GM18507 (cell line): ENCODE measurements around the gene GNLY.

ENCODE experiments used
- DNase-seq: peaks from one replicate; pipeline ENCODE4 v3.0.0; 2011; ENCODE audit warnings: low read depth; ENCODE audit not compliant: insufficient read length; ENCODE audit errors: extremely low spot score
- FAIRE-seq: peaks from 2 replicates; lab custom pipeline; 2011; peaks lifted over from hg19 to GRCh38; lab: Jason Lieb, UNC

Gene GNLY

GRCh38 chr2:85719609-85720240 lies 25.6 kb downstream of the GNLY start:
- FAIRE-seq (no peak), DNase-seq (no peak)

DNA sequence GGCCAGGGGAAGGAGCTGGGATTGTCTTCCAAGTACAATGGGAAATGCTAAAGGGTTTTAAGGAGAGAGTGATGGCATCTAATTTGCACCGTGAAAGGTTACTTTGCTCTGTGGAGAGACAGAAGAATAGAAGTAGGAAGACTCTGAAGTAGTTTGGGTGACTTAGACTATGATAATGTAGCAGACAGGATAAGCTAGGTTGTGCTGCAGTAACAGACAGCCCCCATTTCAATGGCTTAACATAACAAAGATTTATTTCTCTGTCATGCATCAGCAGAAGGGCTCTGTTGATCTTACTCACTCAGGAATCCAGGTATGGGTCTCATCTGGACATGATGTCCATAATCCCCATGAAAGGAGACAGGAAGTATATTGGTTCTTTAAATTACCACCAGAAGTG lies 26.4 kb downstream of the GNLY start:
- no peak for FAIRE-seq
- no peak for DNase-seq

DNA sequence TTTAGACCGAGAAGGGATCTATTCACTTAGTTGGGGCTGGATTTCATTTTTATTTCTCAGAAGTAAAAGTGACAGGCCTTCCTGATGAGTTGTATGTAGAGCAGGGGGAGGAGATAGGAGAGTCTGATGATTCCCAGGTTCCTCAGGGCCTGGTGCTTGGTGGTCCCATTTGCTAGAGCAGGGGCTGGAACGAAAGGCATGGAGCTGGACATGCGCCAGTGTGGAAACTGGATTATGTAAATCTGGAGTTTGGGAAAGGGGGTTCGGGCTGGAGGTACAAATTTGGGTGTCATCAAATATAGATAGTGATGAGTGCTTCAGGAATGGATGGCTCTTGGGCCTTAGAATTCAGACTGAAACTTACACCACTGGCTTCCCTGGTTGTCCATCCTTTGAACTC lies 27.5 kb downstream of the GNLY start:
- DNase-seq (no peak), FAIRE-seq (no peak)

DNA sequence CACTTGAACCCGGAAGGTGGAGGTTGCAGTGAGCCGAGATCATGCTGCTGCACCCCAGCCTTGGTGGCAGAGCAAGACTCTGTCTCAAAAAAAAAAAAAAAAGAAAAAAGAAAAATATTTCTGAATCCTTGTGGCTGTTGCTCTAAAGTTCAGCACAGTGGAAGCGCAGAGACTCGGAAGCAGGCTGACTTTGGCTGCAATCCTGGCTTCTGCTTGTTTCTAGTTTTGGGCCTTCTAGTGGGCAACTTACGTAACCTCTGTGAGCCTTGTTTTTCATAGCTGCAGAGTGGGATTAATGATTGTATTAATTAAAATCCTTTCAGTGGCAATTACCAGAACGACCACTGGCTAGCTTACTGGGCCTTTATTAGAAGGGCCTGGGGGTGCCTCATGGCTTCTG lies 28.4 kb downstream of the GNLY start:
- DNase-seq, result no peak
- FAIRE-seq, result no peak

DNA sequence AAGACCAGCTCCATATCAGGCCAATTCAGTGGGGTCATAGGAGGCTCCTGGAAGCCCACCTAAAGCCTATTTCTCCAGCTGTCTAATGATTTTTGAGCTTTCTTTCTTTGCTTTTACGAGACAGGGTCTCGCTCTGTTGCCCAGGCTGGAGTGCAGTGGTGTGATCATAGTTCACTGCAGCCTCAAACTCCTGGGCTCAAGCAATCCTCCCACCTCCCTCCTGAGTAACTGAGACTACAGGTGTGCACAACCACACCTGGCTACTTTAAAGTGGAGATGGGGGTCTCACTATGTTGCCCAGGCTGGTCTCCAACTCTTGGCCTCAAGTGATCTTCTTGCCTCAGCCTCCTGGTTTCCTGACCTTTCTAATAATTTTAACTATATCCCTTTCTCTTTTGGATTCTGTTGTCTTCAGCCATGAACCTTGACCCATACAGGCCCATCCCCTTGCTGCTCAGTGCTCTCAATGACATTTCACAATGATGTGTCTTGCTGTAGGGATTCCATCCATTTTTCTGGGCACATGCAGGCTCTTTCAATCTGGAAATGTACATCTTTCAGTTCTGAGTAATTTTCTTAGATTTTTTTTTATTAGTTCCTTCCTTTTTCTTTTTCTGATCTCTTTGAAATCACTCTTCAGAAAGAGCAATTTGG lies 29.7 kb downstream of the GNLY start:
- FAIRE-seq (no peak), DNase-seq (no peak)

GRCh38 chr2:85724731-85725181 lies 30.6 kb downstream of the GNLY start:
- DNase-seq (no peak), FAIRE-seq (no peak)

GRCh38 chr2:85725451-85725850 lies 31.3 kb downstream of the GNLY start:
- FAIRE-seq, result no peak

DNA sequence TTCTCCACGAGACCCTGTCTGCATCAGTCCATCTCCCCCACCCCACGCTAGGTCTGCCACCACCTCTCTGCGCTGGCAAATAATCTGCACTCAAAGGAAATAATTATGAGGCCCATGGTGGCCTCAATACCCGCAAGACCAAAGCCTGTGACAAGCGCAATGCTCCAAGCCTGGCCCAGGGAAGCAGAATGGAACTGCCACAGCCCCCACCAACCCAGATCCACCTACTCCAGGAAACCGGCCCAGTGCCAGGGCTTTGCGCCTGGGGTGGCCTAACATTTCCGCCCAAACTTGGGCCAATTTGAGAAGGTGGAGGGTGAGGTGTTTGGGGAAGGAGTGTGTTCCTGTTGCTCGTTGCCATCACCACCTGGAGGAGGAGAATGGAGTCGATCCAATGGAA lies 33.6 kb downstream of the GNLY start:
- no peak for FAIRE-seq
- no peak for DNase-seq

More at GRCh38 chr2:85725451-85725850, 31.3 kb downstream of the GNLY start:
- no peak for DNase-seq

DNA sequence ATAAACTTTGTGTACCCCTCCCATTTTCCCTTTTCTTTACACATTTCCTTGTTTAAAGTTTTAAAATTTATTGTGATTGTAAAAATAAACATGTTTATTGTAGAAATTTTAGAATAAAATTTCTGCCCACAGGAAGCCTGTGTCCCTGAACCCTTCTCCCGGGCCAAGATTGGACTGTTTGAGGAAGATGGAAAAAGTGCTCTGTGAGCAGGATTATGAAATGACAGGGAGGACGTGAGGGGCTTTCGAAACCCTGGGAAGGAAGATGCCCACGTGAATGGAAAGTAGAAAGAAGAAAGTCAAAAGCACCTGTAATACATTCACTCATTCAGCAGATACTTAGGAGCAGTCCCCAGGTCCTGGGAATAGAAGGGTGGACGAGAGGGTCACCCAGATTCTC lies 34.2 kb downstream of the GNLY start:
- no peak for DNase-seq
- no peak for FAIRE-seq

- FAIRE-seq, result peak; percentile 92
- peak; percentile 81 for DNase-seq
These were observed 35.0 kb downstream of the GNLY start for GRCh38 chr2:85728883-85729824.

- DNase-seq (no peak), FAIRE-seq (no peak)
These were observed 35.8 kb downstream of the GNLY start for GRCh38 chr2:85729825-85730510.

DNA sequence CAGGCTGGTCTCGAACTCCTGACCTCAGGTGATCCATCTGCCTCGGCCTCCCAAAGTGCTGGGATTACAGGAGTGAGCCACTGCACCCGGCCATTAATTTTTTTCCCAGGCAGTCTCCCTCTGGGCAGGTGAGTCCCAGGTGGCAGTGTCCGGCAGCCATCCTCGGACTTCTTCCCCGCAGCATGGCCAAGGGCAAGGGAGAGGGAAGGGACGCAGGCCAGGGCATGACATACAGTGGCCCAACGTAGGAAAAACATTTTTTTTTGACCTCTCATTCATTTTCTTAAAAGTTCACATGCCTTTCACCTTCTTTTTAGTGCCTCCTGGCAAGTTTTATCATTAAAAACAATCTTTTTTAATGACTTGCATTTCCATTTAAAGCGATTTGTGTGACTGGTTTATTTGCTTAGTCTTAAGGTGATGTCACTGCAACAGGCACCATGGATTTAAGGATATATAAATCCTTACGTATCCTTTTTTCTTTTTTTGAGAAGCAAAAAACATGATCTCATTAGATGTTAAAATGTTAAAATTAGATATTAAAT lies 36.6 kb downstream of the GNLY start:
- no peak for FAIRE-seq
- DNase-seq, result no peak

GRCh38 chr2:85731606-85732005 lies 37.4 kb downstream of the GNLY start:
- no peak for DNase-seq
- FAIRE-seq, result no peak

- no peak for DNase-seq
- no peak for FAIRE-seq
These were observed 38.4 kb downstream of the GNLY start for GRCh38 chr2:85732467-85733120.

DNA sequence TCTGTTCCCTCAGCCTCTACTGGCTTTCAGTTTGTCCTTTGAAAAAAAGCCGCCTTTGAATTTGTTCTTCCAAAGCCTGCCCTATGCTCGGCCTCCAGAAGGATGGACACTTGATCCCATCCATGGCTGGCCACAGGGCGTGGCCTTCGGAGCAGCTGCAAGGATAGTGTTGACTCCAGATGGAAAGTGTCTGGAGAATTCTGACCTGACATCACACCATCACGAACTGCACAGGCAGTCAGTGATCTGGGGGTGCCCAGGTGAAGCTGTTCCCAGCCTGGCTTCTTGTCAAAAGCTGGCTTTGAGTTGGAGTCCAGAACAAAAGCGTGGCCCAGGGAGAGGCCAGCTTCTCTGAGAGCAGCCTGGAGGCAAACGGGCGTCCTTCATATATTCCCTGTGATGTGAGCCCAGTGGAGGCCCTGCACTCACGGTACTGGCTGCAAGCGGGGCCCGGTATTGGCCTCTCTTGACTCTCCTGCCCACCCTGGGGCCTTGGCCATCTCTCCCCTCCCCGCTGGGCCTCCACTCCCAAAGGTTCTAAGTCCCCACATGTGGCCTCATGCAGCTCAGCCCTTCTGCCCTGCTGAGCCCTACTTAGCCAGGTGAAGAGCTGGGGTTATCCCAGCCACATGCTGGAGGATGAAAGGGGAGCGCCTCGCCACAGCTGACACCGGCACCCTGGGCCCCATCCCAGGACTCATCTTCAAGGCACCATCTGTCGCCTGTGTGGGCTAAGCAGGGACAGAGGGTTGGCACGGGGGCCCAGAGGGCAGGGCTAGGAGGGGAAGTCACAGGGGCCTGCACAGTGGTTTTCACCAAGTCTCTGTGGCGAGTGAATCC lies 39.2 kb downstream of the GNLY start:
- FAIRE-seq (no peak), DNase-seq (no peak)

- no peak for DNase-seq
- no peak for FAIRE-seq
These were observed 39.9 kb downstream of the GNLY start for GRCh38 chr2:85734015-85734414.

GRCh38 chr2:85734942-85735608 lies 40.9 kb downstream of the GNLY start:
- FAIRE-seq, result no peak
- DNase-seq, result no peak

GRCh38 chr2:85735691-85736090 lies 41.5 kb downstream of the GNLY start:
- DNase-seq (no peak), FAIRE-seq (no peak)
